Endothelial cell of umbilical vein (primary cell): ENCODE results near the gene PNLIPRP1. TPM values are rescaled to one million over a fixed set of nuclear protein-coding genes. Genes with fewer than 3 reads are reported as not detected.

ENCODE experiments used
- BruUV-seq: library from RNA; stranded (reverse); fragments of 400-500 nt; replicated peaks from 2 replicates; lab custom pipeline; 2021; lab: Mats Ljungman, UMichigan
- CTCF ChIA-PET: fragments of 300-600, 350-600 bp; sonication (Branson Sonifier 250); formaldehyde crosslinking; loops from one replicate; lab custom pipeline; 2021; ENCODE audit warnings: antibody characterized with exemption, inconsistent platforms; lab: Charles Lee
- POLR2A ChIA-PET: fragments of 300-600, 350-600 bp; sonication (Branson Sonifier 250); formaldehyde crosslinking; loops from one replicate; lab custom pipeline; 2021; ENCODE audit warnings: antibody characterized with exemption, inconsistent platforms; lab: Charles Lee
- DNase-seq: peaks from one replicate; pipeline ENCODE4 v3.0.0-alpha.2; 2011; ENCODE audit warnings: low read depth, low spot score
- FAIRE-seq: peaks from 2 replicates; lab custom pipeline; 2011; peaks lifted over from hg19 to GRCh38; lab: Jason Lieb, UNC
- H2AFZ ChIP-seq: 2 replicates; pipeline ENCODE4 v1.6.0; 2012; ENCODE audit warnings: low read depth, low read length, control low read depth, inconsistent platforms
- H3K27ac ChIP-seq: 2 replicates; pipeline ENCODE4 v1.5.1; 2011; ENCODE audit warnings: low read depth, mild to moderate bottlenecking, control low read depth, low read length, moderate library complexity; ENCODE audit not compliant: insufficient read depth
- H3K27me3 ChIP-seq, 2 experiments: 2 replicates each; pipeline versions ENCODE4 v1.6.0 to v1.6.1; 2011; ENCODE audit warnings: low read length in 2 of 2, mixed read lengths in 1 of 2; ENCODE audit not compliant: control insufficient read depth in 2 of 2, insufficient read depth in 2 of 2
- H3K36me3 ChIP-seq, 2 experiments: 2 replicates in 1 of 2; 3 replicates in 1 of 2; pipeline ENCODE4 v1.5.1; 2011; ENCODE audit warnings: low read length in 2 of 2, mild to moderate bottlenecking in 1 of 2, moderate library complexity in 1 of 2; ENCODE audit not compliant: control insufficient read depth in 2 of 2, insufficient read depth in 2 of 2; ENCODE audit errors: extremely low read depth in 1 of 2
- H3K4me1 ChIP-seq: 3 replicates; pipeline ENCODE4 v1.5.1; 2011; ENCODE audit warnings: mild to moderate bottlenecking, low read length; ENCODE audit not compliant: control insufficient read depth, insufficient read depth; ENCODE audit errors: extremely low read depth
- H3K4me2 ChIP-seq: 2 replicates; pipeline ENCODE4 v1.6.1; 2011; ENCODE audit warnings: low read length, control low read depth, mixed read lengths; ENCODE audit not compliant: insufficient read depth
- H3K4me3 ChIP-seq, 3 experiments: fragments of 200-600 bp in 1 of 3; sonication (generic), shearing (Covaris generic) in 1 of 3; replicated peaks in 1 of 3; 2 replicates each; pipeline ENCODE4 v1.5.1; 2011 to 2016; ENCODE audit warnings: control low read depth in 3 of 3, low read length in 3 of 3, mild to moderate bottlenecking in 2 of 3, inconsistent platforms in 1 of 3, low read depth in 1 of 3, moderate library complexity in 1 of 3; ENCODE audit not compliant: insufficient read depth in 1 of 3
- H3K79me2 ChIP-seq: 2 replicates; pipeline ENCODE4 v1.6.0; 2012; ENCODE audit warnings: low read length, inconsistent platforms; ENCODE audit not compliant: control insufficient read depth, insufficient read depth
- H3K9ac ChIP-seq: replicated peaks from 2 replicates; pipeline ENCODE3; 2011; ENCODE audit warnings: low read length, control low read depth; ENCODE audit not compliant: insufficient read depth; ENCODE audit errors: extremely low read depth
- H3K9me1 ChIP-seq: replicated peaks from 3 replicates; pipeline ENCODE4 v1.6.0; 2011; ENCODE audit warnings: mild to moderate bottlenecking, low read length; ENCODE audit not compliant: control insufficient read depth, insufficient read depth; ENCODE audit errors: extremely low read depth
- H3K9me3 ChIP-seq: replicated peaks from 2 replicates; pipeline ENCODE4 v1.5.1; 2012; ENCODE audit warnings: low read length, inconsistent platforms; ENCODE audit not compliant: control insufficient read depth, insufficient read depth
- H4K20me1 ChIP-seq: replicated peaks from 2 replicates; pipeline ENCODE3; 2011; ENCODE audit warnings: mild to moderate bottlenecking, low read length; ENCODE audit not compliant: control insufficient read depth, insufficient read depth; ENCODE audit errors: extremely low read depth
- CTCF ChIP-seq, 2 donors: IDR thresholded peaks; 1 replicate in 1 of 2; 2 replicates in 1 of 2; pipeline ENCODE4 v1.5.1; 2011; ENCODE audit warnings: low read length in 2 of 2, mild to moderate bottlenecking in 2 of 2, moderate library complexity in 2 of 2, control low read depth in 1 of 2, inconsistent platforms in 1 of 2, low read depth in 1 of 2; ENCODE audit not compliant: insufficient read depth in 1 of 2; ENCODE audit errors: extremely low read depth in 1 of 2
- EZH2 ChIP-seq: IDR thresholded peaks from 2 replicates; pipeline ENCODE4 v1.6.1; 2012; ENCODE audit warnings: borderline replicate concordance, low read depth, mild to moderate bottlenecking, moderate library complexity, low read length, inconsistent platforms; ENCODE audit not compliant: severe bottlenecking
- FOS ChIP-seq: IDR thresholded peaks from 2 replicates; pipeline ENCODE4 v1.6.1; 2011; ENCODE audit warnings: mild to moderate bottlenecking, low read length, moderate library complexity, borderline replicate concordance; ENCODE audit not compliant: insufficient read depth
- GATA2 ChIP-seq: IDR thresholded peaks from 2 replicates; pipeline ENCODE4 v1.7.0; 2011; ENCODE audit warnings: low read depth, mild to moderate bottlenecking, moderate library complexity, mixed read lengths, low read length; ENCODE audit not compliant: insufficient read length, insufficient read depth
- JUN ChIP-seq: IDR thresholded peaks from 2 replicates; pipeline ENCODE4 v1.6.1; 2011; ENCODE audit warnings: borderline replicate concordance, low read depth; ENCODE audit not compliant: insufficient read length, insufficient read depth
- MAX ChIP-seq: IDR thresholded peaks from 2 replicates; pipeline ENCODE4 v1.6.1; 2011; ENCODE audit not compliant: insufficient read depth, insufficient read length
- MYC ChIP-seq: IDR thresholded peaks from one replicate; pipeline ENCODE4 v1.6.1; 2011; ENCODE audit warnings: mild to moderate bottlenecking, low read depth, low read length
- POLR2A ChIP-seq: IDR thresholded peaks from 2 replicates; pipeline ENCODE4 v1.6.1; 2012; ENCODE audit warnings: low read depth, mild to moderate bottlenecking, control low read depth, low read length
- POLR2AphosphoS5 ChIP-seq: IDR thresholded peaks from 2 replicates; pipeline ENCODE4 v1.6.1; 2012; ENCODE audit warnings: low read depth, mild to moderate bottlenecking, control low read depth, low read length, moderate library complexity; ENCODE audit not compliant: insufficient read depth
- dilution Hi-C: fragments of 300-500 bp; cut with MboI; formaldehyde crosslinking; loops from one replicate; pipeline ENCODE4 v1.15.0; 2019; ENCODE audit warnings: low sequenced_read_pairs; ENCODE audit not compliant: extremely low pct_ligation_motif_present
- intact Hi-C: fragments of 100-400 bp; cut with micrococcal nuclease; formaldehyde crosslinking; loops from one replicate; pipeline ENCODE4 v1.10.0; 2022
- polyA plus RNA-seq, 4 experiments: library from polyadenylated mRNA; depleted of rRNA in 3 of 4; stranded (reverse) in 3 of 4; unstranded in 1 of 4; fragments of >200 nt; gene quantifications; 2 replicates each; pipeline versions ENCODE4 v1.2.1 to v1.2.3, GENCODE V29; 2011 to 2012; ENCODE audit warnings: missing spikeins in 1 of 4
- total RNA-seq: library from RNA; stranded (reverse); gene quantifications from 2 replicates; pipeline ENCODE4 v1.2.3, GENCODE V29; 2021

Gene PNLIPRP1
- total and polyA plus RNA-seq, 2 donors (not counting 3 experiments of a cell fraction or from before 2014, with no cell fraction given): not detected

- dilution Hi-C loops (no loop called here), intact Hi-C loops (no loop called here)
- Histone ChIP-seq H3K9me3 (no peaks in the 10 kb centered on the region), H2AFZ (no peak overlapping the region), H3K4me1 (no peaks in the 10 kb centered on the region), H4K20me1 (no peaks in the 10 kb centered on the region), H3K4me2 (no peak overlapping the region), H3K4me3 (no peak overlapping the region), H3K27ac (no peak overlapping the region), H3K36me3 (no peaks in the 10 kb centered on the region), H3K79me2 (no peaks in the 10 kb centered on the region), H3K9me1 (no peaks in the 10 kb centered on the region), H3K27me3 (no peaks in the 10 kb centered on the region), H3K9ac (no peak overlapping the region)
- TF ChIP-seq EZH2 (no peak), CTCF (IDR thresholded peaks at IDR 0.05; ENCODE audit: extremely low read depth in 1 of 2, insufficient read depth in 1 of 2, low read depth in 1 of 2, low read length in 2 of 2) (no peak)
- BruUV-seq: no TSS peak
- CTCF ChIA-PET: no interaction called here
- no peak for DNase-seq
- FAIRE-seq: no peak
- POLR2A ChIA-PET: no interaction called here
Observed at GRCh38 chr10:116627386-116627933, 36.7 kb downstream of the PNLIPRP1 start.

DNA sequence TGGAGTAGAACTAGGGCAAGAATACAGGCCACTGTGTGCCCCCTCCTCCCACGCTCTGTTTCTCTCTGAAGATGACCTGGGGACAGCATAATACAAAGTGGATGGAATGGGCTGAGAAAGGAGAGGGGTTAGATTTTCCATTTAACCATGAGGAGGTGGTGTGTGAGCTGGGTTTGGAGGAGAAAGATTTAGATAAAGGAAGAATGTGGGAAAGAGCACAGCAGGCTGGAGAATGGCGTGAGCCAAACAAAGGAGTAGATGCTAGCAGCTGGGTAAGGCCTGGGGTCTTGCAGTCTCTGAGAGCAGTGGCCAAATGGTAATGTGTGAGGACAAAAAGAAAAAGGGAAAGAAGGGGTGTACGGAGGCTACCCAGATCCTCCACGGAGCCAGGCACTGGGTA, 38.6 kb downstream of the PNLIPRP1 start:
- Histone ChIP-seq H3K27me3 (no peaks in the 10 kb centered on the region), H3K9ac (no peak overlapping the region), H3K4me2 (no peak overlapping the region), H3K27ac (no peak overlapping the region), H3K9me3 (no peaks in the 10 kb centered on the region), H3K9me1 (no peaks in the 10 kb centered on the region), H4K20me1 (no peaks in the 10 kb centered on the region), H3K4me1 (no peaks in the 10 kb centered on the region), H3K4me3 (no peak overlapping the region), H3K36me3 (no peaks in the 10 kb centered on the region), H2AFZ (no peak overlapping the region), H3K79me2 (no peaks in the 10 kb centered on the region)
- ChIA-PET POLR2A (no interaction called here), CTCF (no interaction called here)
- no TSS peak for BruUV-seq
- intact Hi-C loops (no loop called here), dilution Hi-C loops (no loop called here)
- no peak for TF ChIP-seq GATA2
- TF ChIP-seq POLR2A: no peak
- TF ChIP-seq FOS: no peak
- TF ChIP-seq MYC: no peak
- no peak for TF ChIP-seq CTCF (IDR thresholded peaks at IDR 0.05; ENCODE audit: extremely low read depth in 1 of 2, insufficient read depth in 1 of 2, low read depth in 1 of 2, low read length in 2 of 2)
- TF ChIP-seq POLR2AphosphoS5: no peak
- no peak for TF ChIP-seq EZH2
- TF ChIP-seq JUN: no peak
- TF ChIP-seq MAX: no peak
- FAIRE-seq: no peak
- no peak for DNase-seq
